Medulla oblongata (tissue), 1 donor: Measurements from ENCODE around the gene IGDCC3.
A peak's percentile ranks its signal among the peaks of the same experiment; 100 is the strongest.

Experiments
- DNase-seq: peaks from one replicate; pipeline ENCODE4 v3.0.0-alpha.2; 2015; ENCODE audit errors: extremely low spot score

Gene IGDCC3

DNA sequence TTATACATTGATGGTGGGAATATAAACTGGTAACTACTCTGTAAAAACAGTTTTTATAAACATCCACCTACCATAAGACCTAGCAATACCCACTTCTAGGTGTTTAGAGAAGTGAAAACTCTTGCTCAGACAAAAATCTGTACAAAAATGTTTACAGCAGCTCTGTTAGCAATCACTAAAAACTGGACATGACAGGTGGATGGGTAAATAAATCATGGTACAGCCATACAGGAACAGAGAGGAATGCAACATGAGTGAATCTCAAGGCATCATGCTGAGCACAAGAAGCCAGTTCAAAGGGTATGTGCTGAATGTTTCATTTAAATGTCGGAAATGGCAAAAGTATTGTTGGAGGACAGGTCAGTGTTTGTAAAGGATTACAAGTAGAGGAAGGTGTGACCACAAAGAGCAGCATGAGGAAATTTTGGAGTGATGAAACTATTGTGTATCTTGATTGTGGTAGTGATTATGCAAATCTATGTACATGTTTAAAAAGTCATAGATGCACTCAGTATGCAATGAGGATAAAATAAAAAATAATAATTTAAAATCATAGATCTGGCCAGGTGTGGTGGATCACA lies 84.8 kb downstream of the IGDCC3 start:
- DNase-seq, result no peak

DNA sequence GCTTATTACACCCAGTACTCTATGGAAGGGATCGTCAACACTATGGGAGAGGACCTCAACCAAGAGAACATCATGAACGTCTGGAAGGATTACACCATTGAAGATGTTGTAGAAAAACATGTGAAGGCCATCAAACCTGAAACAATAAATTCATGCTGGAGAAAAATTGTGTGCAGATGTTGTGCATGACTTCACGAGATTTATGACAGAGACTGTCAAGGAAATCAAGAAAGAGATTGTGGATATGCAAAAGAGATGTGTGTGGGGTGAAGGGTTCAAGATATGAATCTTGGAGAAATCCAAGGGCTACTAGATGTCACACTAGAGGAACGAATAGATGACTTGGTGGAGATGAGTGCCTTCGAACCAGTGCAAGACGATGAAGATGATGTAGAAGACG lies 87.6 kb downstream of the IGDCC3 start:
- DNase-seq, result no peak

DNA sequence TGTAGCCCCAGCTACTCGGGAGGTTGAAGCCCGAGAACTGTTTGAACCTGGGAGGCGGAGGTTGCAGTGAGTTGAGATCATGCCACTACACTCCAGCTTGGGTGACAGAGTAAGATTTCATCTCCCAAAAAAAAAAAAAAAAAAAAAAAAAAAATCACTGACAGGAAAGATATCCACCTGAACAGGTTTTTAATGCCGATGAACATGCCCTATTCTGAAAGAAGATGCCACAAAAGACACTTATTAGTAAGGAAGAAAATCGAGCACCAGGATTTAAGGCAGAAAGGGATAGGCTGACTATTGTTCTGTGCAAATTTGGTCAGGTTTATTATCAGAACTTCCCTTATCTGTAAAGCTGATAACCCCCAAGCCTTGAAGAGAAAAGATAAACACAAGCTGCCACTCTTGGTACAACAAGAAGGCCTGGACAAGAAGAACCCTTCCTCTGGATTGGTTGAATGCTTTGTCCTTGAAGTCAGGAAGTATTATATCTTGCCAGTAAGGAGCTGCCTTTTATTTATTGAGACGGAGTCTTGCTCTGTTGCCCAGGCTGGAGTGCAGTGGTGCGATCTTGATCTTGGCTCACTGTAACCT lies 88.4 kb downstream of the IGDCC3 start:
- DNase-seq, result no peak

DNA sequence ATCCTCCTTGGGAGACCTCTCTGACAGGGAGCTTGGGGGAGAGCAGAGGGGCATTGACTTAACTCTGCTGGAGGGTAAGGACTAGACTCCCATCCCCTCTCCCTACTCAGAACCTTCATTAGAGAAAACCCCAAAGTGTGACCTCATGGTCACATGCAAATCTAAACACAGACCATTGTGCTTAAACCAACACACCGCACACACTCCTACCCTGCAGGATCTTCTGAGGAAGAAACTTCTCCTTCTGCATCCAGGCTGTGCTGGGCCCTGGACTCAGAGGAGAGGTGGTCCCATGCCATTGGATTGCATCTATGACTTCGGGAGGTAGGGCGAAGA lies 90.3 kb downstream of the IGDCC3 start:
- DNase-seq, result no peak

DNA sequence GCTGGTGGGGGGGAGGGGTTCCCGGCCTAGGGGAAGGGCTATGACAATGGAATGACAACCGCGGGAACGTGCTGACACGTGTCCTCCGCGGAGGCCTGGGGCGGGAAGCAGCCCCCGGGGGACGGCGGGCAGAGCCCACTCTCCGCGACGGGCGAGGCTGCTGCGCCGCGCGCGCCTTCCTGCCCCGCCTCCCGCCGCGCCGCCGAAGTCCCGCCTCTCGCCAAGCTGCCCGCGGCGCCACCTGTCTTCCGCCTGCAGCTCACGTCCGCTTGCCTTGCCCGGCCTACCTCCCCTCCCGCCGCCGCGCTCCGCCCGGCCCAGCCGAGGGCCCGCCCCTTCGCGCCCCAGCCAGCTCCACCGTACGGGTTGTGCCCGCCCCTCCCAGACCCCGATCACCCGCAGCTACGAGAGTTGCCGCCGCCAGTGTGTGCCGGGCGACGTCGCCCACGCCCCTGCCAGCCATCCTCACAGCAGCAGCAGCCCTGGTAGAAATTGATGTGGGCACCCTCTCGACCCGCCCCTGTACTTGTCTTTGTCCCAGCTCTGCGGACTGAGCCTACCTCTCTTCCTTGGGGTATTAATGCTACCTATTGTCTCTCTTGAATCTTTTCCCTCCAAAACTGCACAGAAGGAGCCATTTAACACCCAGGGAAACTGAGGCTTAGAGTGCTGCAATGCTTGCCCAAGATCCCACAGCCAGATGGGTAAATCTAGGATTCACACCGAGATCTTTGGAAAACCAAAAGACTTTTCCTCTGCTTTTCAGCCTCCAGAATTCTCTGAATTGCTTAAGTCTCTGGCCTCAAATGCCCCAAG lies 90.9 kb downstream of the IGDCC3 start, which contains the start of gene PARP16:
Gene PARP16 (minus strand): TSS at position 180 of the 816 bp plus-strand sequence. CDS start 457 bp downstream, outside the sequence.
- DNase-seq, result peak; percentile 89

DNA sequence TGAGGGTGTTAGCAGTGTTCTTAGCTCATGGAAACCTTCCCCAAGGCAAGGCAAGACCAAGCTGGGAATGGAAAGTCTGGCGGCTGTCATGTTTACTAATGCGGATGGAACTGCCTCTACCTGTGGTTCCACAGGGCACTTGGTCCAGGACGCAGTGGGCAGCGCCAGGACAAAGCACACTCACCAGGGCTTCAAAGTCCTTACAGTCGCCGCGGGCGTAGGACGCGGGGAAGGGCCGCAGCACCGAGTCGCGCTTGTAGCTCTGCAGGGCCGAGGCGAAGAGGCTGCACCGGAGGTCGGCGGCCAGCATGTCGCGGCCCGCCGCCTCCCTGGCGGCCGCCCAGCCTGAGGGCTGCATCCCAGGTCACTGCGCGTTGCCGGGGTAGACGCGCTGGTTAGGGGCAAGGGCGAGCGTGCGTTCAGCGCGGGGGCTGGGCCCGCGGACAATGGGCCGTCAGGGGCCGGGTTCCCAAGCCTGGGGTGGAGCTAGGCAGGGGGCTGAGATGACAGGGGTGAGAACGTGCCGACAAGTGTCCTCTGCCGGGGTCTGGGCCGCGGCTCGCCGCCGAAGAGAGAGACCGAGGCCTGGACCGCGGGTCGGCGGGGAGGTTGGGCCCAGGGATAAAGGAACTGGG lies 91.6 kb downstream of the IGDCC3 start:
- DNase-seq, result peak; percentile 43

DNA sequence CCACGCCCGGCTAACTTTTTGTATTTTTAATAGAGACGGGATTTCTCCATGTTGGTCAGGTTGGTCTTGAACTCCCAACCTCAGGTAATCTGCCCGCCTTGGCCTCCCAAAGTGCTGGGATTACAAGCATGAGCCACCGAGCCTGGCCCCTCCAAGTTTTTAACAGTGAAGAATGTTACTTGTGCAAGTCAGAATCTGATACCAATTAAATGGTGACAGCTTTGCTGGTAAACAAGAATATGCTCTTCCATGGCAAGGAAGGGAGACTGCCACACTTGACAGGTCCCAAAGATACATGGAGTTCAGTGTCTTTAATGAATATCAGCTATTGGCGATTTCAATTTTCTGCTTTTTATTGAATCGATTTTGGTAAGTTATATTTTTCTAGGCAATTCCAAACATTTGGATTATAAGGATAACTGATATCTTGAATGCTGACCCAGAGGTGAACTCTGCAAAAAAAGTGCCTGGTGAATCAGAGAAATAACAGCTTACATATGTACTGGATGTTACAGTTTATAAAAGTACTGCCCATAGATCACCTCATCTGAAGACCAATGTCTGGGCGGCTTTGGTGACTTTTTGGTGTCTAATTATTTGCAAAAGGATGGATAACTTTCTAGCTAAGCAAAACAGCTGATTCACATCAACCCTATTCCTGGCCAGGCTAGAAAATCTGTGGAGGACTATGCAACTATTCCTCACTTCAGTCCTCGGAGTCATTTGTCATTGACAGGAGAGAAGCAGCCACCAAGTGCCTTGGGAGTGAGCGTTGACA lies 92.3 kb downstream of the IGDCC3 start:
- no peak for DNase-seq

DNA sequence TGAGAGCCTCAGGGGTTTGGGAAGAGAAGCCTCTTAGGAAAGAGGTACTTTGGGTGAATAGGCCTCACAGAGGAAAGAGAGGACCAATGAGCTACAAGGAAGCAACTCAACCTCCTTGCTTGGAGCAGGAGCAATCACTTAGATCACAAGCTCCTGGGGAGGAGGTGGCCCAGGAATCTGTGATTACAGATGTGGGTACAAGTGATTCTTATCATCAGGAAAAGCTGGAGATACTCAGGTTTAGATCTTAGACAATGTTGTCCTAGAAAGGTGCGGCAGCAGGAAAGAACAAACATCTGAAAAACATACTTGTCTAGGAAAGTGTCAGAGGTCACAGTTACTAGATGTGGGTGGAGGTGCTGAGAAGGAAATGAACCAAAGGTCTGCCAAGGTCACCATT lies 99.3 kb downstream of the IGDCC3 start:
- DNase-seq, result no peak
